ENCODE measurements around the gene ADGRG3. TPM values are rescaled to one million over a fixed set of nuclear protein-coding genes. Genes with fewer than 3 reads are reported as not detected.
A peak's percentile ranks its signal among the peaks of the same experiment; 100 is the strongest.

The ADGRG3 gene, protein sequence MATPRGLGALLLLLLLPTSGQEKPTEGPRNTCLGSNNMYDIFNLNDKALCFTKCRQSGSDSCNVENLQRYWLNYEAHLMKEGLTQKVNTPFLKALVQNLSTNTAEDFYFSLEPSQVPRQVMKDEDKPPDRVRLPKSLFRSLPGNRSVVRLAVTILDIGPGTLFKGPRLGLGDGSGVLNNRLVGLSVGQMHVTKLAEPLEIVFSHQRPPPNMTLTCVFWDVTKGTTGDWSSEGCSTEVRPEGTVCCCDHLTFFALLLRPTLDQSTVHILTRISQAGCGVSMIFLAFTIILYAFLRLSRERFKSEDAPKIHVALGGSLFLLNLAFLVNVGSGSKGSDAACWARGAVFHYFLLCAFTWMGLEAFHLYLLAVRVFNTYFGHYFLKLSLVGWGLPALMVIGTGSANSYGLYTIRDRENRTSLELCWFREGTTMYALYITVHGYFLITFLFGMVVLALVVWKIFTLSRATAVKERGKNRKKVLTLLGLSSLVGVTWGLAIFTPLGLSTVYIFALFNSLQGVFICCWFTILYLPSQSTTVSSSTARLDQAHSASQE
- 1 to 10 TPM in 2 of 4 donors, under 1 TPM in 2; 0.45 to 8.6 (median 1.1) TPM for polyA plus RNA-seq
- long read RNA-seq, donor 1 = 0 reads
- long read RNA-seq, donor 2 = 0 reads
- long read RNA-seq, donor 3 = 0 reads
- long read RNA-seq, donor 4 = 0 reads
- long read RNA-seq, donor 5 = 0 reads
- long read RNA-seq, donor 6 = 0 reads
- long read RNA-seq, donor 7 = 0 reads
- long read RNA-seq, donor 8 = 0 reads
- long read RNA-seq, donor 9 = 0 reads
- long read RNA-seq, donor 10 = 0 reads

DNA sequence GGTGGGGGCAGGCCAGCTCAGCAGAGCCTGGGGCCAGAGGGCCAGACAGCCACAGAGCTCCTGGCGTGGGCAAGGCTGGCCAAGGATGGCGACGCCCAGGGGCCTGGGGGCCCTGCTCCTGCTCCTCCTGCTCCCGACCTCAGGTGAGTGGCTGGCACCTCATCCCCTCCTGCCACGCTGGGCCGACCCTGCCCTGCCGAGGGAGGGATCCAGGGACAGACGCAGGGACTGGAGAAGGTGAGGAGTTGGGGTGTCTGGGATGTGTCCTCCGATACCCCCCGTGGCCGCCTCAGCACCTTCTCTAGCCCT, at the start of gene ADGRG3:
ADGRG3 (plus strand) TSS at position 44 of the 309 bp plus-strand sequence; CDS start at position 86, 42 bp downstream.
- Histone ChIP-seq H3K4me3 (ENCODE audit: low read depth in 1 of 3, low read length in 3 of 3) (no peak within 1 kb of the TSS), H3K9me3 (ENCODE audit: control insufficient read depth in 2 of 2, insufficient read depth in 1 of 2, low read depth in 1 of 2, low read length in 1 of 2) (no peaks in the 10 kb centered on the region), H3K4me1 (ENCODE audit: control insufficient read depth in 3 of 3, insufficient read depth in 2 of 3, low read depth in 1 of 3, low read length in 2 of 3) (no peaks in the 10 kb centered on the region), H3K27ac (ENCODE audit: low read depth in 1 of 3, low read length in 2 of 3) (peak within 1 kb of the TSS in 1 of 3 donors; percentile 38), H3K27me3 (ENCODE audit: control insufficient read depth in 3 of 3, insufficient read depth in 3 of 3, low read length in 3 of 3) (no peaks in the 10 kb centered on the region), H3K36me3 (ENCODE audit: control insufficient read depth in 3 of 3, insufficient read depth in 2 of 3, low read depth in 1 of 3, low read length in 3 of 3) (peaks cover 0 to 28% (median 2%) of the 10 kb centered on the region in 3 donors)
- DNase-seq (no peak), FAIRE-seq (no peak)
- WGBS, 3 donors = 61 to 84% (median 78%) methylated on average over 9 to 11 of the region's 11 CpGs

DNA sequence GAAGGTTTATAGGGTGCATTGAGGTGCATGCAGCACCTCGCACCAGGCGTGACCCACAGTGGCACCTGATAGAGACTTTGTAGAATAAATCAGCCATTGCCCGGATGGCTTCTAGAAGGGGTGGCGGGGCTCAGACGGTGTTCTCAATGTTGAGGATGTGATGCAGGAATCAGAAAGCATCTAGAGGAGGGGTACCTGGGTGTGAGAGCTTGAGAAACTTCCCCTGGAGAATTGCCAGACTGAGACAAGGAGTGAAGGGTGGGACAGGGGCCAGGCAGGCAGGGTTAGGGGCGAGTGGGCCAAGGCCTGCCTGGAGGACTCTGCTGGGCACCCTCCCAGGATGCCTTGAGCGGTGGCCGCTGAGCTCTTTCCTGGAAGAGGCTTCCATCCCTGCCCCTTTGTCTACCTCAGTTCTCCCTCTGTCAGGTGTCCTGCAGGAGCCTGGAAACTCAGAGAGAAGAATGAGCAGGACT, 48.9 kb upstream of the ADGRG3 start:
- Histone ChIP-seq H3K36me3 (ENCODE audit: control insufficient read depth in 3 of 3, insufficient read depth in 2 of 3, low read depth in 1 of 3, low read length in 3 of 3) (peaks cover 0 to 27% (median 0%) of the 10 kb centered on the region in 3 donors), H3K4me1 (ENCODE audit: control insufficient read depth in 3 of 3, insufficient read depth in 2 of 3, low read depth in 1 of 3, low read length in 2 of 3) (peaks cover 0 to 50% (median 4%) of the 10 kb centered on the region in 3 donors), H3K9me3 (ENCODE audit: control insufficient read depth in 2 of 2, insufficient read depth in 1 of 2, low read depth in 1 of 2, low read length in 1 of 2) (no peaks in the 10 kb centered on the region), H3K4me3 (ENCODE audit: low read depth in 1 of 3, low read length in 3 of 3) (peak overlapping the region in 1 of 3 donors; percentile 1), H3K27me3 (ENCODE audit: control insufficient read depth in 3 of 3, insufficient read depth in 3 of 3, low read length in 3 of 3) (no peaks in the 10 kb centered on the region), H3K27ac (ENCODE audit: low read depth in 1 of 3, low read length in 2 of 3) (peak overlapping the region in 2 of 3 donors; percentile 86 to 88)
- FAIRE-seq = no peak
- WGBS, 3 donors = 34 to 65% (median 46%) methylated on average over 8 of the region's 8 CpGs
- DNase-seq = no peak

DNA sequence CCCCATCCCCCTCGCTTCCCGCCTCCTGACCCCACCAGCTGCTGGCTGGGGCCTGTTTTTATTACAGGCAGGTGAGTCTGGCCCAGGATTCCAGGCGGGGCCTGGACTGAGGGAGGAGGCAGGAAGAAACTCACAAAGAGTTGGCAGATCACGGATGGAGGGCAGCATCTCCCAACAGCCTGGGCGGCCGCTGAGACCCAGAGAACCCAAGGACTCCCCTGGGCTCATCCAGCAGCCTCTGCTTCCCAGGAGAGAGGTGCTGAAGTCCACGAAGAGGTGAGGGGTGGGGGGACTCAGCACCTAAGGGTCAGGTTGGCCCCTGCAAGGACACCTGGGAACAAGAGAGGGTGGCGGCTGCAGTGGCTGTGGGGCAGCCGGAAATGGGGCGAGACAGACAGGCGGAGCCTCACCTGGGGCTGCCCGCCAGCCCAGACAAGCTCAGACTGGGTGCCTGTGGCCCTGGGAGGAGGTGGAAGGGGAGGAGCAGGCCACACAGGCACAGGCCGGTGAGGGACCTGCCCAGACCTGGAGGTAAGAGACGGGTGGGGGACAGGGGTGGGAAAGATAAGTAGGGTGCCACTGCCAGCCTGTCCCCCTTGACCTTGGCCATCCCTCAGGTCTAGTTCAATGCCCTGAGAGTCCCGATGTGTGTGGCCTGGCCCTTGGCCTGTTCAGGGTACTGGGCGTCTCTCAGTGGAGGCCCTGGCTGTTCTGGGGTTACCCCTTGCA, 48.3 kb upstream of the ADGRG3 start:
- Histone ChIP-seq H3K9me3 (ENCODE audit: control insufficient read depth in 2 of 2, insufficient read depth in 1 of 2, low read depth in 1 of 2, low read length in 1 of 2) (no peaks in the 10 kb centered on the region), H3K27me3 (ENCODE audit: control insufficient read depth in 3 of 3, insufficient read depth in 3 of 3, low read length in 3 of 3) (no peaks in the 10 kb centered on the region), H3K27ac (ENCODE audit: low read depth in 1 of 3, low read length in 2 of 3) (peak overlapping the region; percentile 63 to 88 (median 86)), H3K36me3 (ENCODE audit: control insufficient read depth in 3 of 3, insufficient read depth in 2 of 3, low read depth in 1 of 3, low read length in 3 of 3) (peaks cover 0 to 33% (median 0%) of the 10 kb centered on the region in 3 donors), H3K4me3 (ENCODE audit: low read depth in 1 of 3, low read length in 3 of 3) (peak overlapping the region; percentile 28 to 65 (median 37)), H3K4me1 (ENCODE audit: control insufficient read depth in 3 of 3, insufficient read depth in 2 of 3, low read depth in 1 of 3, low read length in 2 of 3) (peaks cover 0 to 55% (median 4%) of the 10 kb centered on the region in 3 donors)
- peak; percentile 77 to 94 for DNase-seq
- 21 to 59% (median 26%) methylated on average over 16 of the region's 16 CpGs for WGBS, 3 donors
- no peak for FAIRE-seq

DNA sequence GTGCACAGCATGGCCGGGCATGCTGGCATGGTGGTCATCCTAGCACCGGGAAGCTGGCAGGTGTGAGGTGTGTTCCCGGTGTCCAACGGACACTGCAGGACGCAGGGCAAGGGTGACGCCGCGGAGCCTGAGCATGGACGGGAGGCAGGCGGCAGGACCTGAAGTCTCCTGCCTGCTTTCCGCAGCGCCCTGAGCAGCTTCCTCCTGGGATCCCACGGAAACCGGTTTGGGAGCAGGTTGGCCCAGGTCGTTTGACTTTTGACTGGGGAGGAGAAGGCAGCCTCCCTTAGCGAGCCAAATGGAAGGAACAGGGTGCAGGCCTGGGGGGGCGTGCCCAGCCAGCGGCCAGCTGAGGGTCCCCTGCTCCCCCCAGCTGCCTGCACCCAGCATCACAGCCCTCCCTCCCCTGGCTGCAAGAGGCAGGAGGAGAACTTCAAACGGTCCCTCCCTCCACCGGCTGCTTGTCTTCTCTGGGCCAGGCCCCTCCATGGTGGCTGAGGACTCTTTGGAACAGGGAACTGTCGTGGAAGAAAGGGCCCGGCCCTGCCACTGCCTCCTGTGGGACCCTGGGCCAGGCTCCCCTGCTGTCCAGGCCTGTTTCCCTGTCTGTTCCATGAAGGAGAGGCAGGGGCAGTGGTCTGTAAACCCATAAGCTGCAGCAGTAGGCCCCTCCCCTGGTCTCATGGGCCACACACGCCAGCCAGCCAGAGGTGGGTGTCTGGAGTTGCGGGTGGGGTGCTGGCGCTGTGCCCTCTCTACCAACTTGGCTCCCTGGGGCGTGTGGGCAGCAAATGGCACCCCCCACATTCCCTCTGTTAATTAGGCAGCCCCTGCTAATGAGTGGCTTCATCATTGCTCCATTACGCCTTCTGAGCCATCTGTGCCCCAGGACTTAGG, 47.5 kb upstream of the ADGRG3 start:
- H3K36me3 ChIP-seq (ENCODE audit: control insufficient read depth in 3 of 3, insufficient read depth in 2 of 3, low read depth in 1 of 3, low read length in 3 of 3) = peaks cover 0 to 40% (median 0%) of the 10 kb centered on the region in 3 donors
- peak overlapping the region; percentile 28 to 65 (median 37) for H3K4me3 ChIP-seq (ENCODE audit: low read depth in 1 of 3, low read length in 3 of 3)
- DNase-seq (peak; percentile 67 to 77), FAIRE-seq (no peak)
- peaks cover 0 to 51% (median 4%) of the 10 kb centered on the region in 3 donors for H3K4me1 ChIP-seq (ENCODE audit: control insufficient read depth in 3 of 3, insufficient read depth in 2 of 3, low read depth in 1 of 3, low read length in 2 of 3)
- 19 to 57% (median 31%) methylated on average over 26 to 27 of the region's 27 CpGs for WGBS, 3 donors
- H3K27ac ChIP-seq (ENCODE audit: low read depth in 1 of 3, low read length in 2 of 3) = peak overlapping the region; percentile 63 to 88 (median 86)
- H3K9me3 ChIP-seq (ENCODE audit: control insufficient read depth in 2 of 2, insufficient read depth in 1 of 2, low read depth in 1 of 2, low read length in 1 of 2) = no peaks in the 10 kb centered on the region
- H3K27me3 ChIP-seq (ENCODE audit: control insufficient read depth in 3 of 3, insufficient read depth in 3 of 3, low read length in 3 of 3) = no peaks in the 10 kb centered on the region

DNA sequence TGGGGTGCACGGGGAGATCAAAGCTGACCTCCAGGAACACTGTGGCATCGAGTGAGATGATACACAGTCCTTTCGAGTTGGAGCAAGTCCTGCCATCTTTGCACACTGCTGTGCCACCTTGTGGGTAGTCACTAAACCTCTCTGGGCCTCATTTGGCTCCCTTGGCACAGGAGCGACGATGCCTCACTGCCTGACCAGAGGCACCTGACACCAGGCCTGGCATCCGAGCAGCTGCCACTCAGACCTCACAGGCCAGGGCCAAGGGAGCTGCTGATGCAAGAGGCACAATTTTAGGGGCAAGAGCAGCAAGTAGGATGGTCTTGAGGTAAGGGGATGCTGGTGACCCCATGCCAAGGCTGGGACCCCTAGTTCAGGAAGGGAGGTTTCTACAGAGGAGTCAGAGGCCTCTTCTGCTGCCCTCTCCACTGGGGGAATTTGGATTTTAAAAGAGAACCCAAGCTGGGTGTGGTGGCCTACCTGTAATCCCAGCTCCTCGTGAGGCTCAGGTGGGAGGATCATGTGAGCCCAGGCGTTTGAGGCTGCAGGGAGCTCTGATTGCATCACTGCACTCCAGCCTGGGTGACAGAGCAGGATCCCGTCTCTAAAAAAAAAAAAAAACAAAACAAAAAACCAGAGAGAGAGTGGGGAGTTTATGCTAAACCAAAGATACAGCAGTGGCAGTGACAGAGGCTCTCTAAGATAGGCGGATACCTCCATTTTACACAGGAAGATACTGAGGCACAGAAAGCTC, 46.4 kb upstream of the ADGRG3 start:
- 30 to 59% (median 33%) methylated on average over 10 of the region's 10 CpGs for WGBS, 3 donors
- H3K4me1 ChIP-seq (ENCODE audit: control insufficient read depth in 3 of 3, insufficient read depth in 2 of 3, low read depth in 1 of 3, low read length in 2 of 3) = peaks cover 0 to 51% (median 4%) of the 10 kb centered on the region in 3 donors
- H3K36me3 ChIP-seq (ENCODE audit: control insufficient read depth in 3 of 3, insufficient read depth in 2 of 3, low read depth in 1 of 3, low read length in 3 of 3) = peaks cover 0 to 50% (median 0%) of the 10 kb centered on the region in 3 donors
- H3K27ac ChIP-seq (ENCODE audit: low read depth in 1 of 3, low read length in 2 of 3) = peak overlapping the region in 1 of 3 donors; percentile 88
- DNase-seq (peak in 1 of 2 donors; percentile 61), FAIRE-seq (no peak)
- H3K9me3 ChIP-seq (ENCODE audit: control insufficient read depth in 2 of 2, insufficient read depth in 1 of 2, low read depth in 1 of 2, low read length in 1 of 2) = no peaks in the 10 kb centered on the region
- no peaks in the 10 kb centered on the region for H3K27me3 ChIP-seq (ENCODE audit: control insufficient read depth in 3 of 3, insufficient read depth in 3 of 3, low read length in 3 of 3)
- H3K4me3 ChIP-seq (ENCODE audit: low read depth in 1 of 3, low read length in 3 of 3) = peak overlapping the region in 1 of 3 donors; percentile 65

DNA sequence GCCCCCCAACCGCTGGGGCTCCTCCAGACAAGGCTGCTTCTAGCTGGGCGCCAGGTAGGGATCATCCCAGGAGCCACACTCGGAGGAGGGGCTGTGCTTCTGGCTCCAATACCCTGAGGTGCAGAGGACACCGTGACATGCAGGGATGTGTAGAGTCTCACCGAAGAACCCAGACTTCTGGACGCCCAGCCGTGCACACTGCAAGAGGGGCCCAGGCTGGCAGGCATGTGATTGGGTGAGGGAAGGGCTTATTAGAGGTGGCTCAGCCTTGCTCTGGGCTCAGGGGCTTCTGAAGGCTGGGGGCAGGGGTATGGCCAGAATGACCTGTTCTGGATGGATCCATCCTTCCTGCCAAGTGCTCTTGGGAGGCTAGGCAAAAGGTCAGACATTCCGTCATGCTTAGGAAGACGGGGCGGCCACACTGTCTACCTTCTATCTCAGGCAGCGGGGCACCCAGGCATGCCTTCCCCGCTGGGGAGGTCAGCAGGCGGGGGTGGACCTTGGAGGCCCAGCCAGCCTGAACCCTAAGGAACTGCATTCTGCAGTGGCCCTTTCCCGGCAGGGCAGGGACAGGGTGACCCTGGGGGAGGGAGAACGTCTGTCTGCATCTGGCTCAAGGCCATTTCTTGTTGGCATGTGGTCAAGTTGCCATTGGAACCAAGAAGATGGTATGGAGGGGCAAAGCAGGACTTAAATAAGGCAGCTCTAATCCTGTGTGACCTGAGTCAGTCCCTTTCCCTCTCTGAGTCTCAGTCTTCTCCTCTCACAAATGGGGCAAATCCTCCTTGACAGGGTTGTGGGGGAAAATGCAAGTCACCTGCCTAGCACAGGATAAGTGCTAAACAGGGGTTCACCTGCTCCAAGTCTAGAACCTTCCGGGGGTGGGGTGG, 45.5 kb upstream of the ADGRG3 start:
- WGBS, 3 donors = 35 to 59% (median 53%) methylated on average over 16 of the region's 16 CpGs
- Histone ChIP-seq H3K27me3 (ENCODE audit: control insufficient read depth in 3 of 3, insufficient read depth in 3 of 3, low read length in 3 of 3) (no peaks in the 10 kb centered on the region), H3K4me1 (ENCODE audit: control insufficient read depth in 3 of 3, insufficient read depth in 2 of 3, low read depth in 1 of 3, low read length in 2 of 3) (peaks cover 0 to 51% (median 4%) of the 10 kb centered on the region in 3 donors), H3K9me3 (ENCODE audit: control insufficient read depth in 2 of 2, insufficient read depth in 1 of 2, low read depth in 1 of 2, low read length in 1 of 2) (no peaks in the 10 kb centered on the region), H3K36me3 (ENCODE audit: control insufficient read depth in 3 of 3, insufficient read depth in 2 of 3, low read depth in 1 of 3, low read length in 3 of 3) (peaks cover 0 to 59% (median 0%) of the 10 kb centered on the region in 3 donors), H3K4me3 (ENCODE audit: low read depth in 1 of 3, low read length in 3 of 3) (no peak overlapping the region), H3K27ac (ENCODE audit: low read depth in 1 of 3, low read length in 2 of 3) (peak overlapping the region in 1 of 3 donors; percentile 88)
- FAIRE-seq (no peak), DNase-seq (peak in 1 of 2 donors; percentile 14)

Data from small intestine (tissue), 16 donors.